NT2/D1 (cell line): Measurements from ENCODE around the gene TNFRSF12A.

Experiments
- DNase-seq: peaks from one replicate; pipeline ENCODE4 v3.0.0-alpha.2; 2011; ENCODE audit warnings: low read depth, low spot score
- H3K27me3 ChIP-seq: 2 replicates; pipeline ENCODE4 v1.6.0; 2011; ENCODE audit warnings: mild to moderate bottlenecking; ENCODE audit not compliant: insufficient read length, insufficient read depth
- H3K36me3 ChIP-seq: 2 replicates; pipeline ENCODE4 v1.6.1; 2011; ENCODE audit warnings: mild to moderate bottlenecking, low read length, mixed read lengths; ENCODE audit not compliant: insufficient read depth, insufficient read length
- H3K4me1 ChIP-seq: 2 replicates; pipeline ENCODE4 v1.5.1; 2011; ENCODE audit not compliant: insufficient read depth, insufficient read length
- H3K4me3 ChIP-seq: 2 replicates; pipeline ENCODE4 v1.5.1; 2011; ENCODE audit warnings: low read depth; ENCODE audit not compliant: insufficient read length
- H3K9ac ChIP-seq: 2 replicates; pipeline ENCODE4 v1.6.0; 2011; ENCODE audit warnings: low read depth; ENCODE audit not compliant: insufficient read length
- H3K9me3 ChIP-seq: 2 replicates; pipeline ENCODE4 v1.5.1; 2011; ENCODE audit warnings: mild to moderate bottlenecking, low read length; ENCODE audit not compliant: insufficient read depth
- SUZ12 ChIP-seq: IDR thresholded peaks from 2 replicates; pipeline ENCODE4 v1.6.1; 2011; ENCODE audit not compliant: insufficient read length, insufficient read depth; ENCODE audit errors: extremely low read depth
- YY1 ChIP-seq: IDR thresholded peaks from 2 replicates; pipeline ENCODE4 v1.6.1; 2011; ENCODE audit not compliant: insufficient read length, insufficient read depth
- ZNF274 ChIP-seq: IDR thresholded peaks from 2 replicates; pipeline ENCODE4 v1.6.1; 2011; ENCODE audit warnings: mild to moderate bottlenecking, low read depth, low read length

Gene TNFRSF12A

DNA sequence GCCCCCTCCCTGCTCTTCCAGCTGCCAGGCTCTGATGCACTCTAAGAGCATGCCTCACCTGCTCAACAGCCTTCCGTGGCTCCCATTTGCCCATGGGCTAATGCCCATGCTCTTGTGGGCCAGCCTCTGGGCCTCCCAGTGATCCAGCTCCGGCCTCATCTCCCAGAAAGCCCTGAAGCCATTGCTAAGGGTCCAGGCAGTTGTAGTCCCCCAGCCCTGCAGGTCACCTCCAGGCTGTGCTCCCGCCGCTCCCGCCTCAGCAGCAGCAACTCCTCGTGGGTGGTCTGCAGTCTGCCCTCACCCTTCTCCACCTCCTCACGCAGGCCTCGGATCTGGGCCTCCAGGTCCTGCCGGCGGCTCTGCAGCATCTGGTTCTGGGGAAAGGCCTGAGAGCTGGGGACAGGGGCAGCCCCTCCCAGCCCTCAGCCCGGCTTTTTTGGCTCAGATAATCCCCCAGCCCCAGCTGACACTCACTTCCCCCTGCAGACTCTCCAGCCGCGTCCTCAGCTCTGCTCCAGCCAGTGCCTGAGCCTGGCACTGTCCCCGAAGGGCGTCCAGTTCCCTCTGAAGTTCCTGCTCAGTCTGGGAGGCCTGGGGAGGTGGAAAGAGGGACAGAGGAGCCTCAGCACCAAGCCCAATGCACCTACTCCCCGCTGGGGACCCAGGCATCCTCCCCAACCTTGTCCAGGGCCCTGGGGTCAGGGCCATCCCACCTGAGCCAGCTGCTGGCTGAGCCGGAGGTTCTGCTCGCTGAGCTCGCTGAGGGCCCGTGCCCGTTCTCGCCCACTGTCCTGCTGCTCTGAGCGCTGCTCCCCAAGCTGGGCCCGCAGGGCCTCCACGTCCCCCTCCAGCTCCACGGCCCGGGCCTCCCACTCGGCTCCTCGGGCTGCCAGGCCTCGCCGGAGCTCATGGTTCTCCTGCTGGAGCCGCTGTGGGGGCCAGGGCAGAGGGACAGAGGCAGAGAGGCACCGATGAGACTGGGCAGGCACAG, 10.3 kb downstream of the TNFRSF12A start:
- no peak overlapping the region for H3K4me3 ChIP-seq
- H3K36me3 ChIP-seq = peaks cover 25% of the 10 kb centered on the region
- H3K4me1 ChIP-seq = peaks cover 30% of the 10 kb centered on the region
- no peak for DNase-seq
- no peaks in the 10 kb centered on the region for H3K9me3 ChIP-seq
- H3K27me3 ChIP-seq = peaks cover 30% of the 10 kb centered on the region
- no peak for TF ChIP-seq YY1
- no peak for TF ChIP-seq ZNF274
- TF ChIP-seq SUZ12 = no peak
- H3K9ac ChIP-seq = peak overlapping the region; percentile 52

DNA sequence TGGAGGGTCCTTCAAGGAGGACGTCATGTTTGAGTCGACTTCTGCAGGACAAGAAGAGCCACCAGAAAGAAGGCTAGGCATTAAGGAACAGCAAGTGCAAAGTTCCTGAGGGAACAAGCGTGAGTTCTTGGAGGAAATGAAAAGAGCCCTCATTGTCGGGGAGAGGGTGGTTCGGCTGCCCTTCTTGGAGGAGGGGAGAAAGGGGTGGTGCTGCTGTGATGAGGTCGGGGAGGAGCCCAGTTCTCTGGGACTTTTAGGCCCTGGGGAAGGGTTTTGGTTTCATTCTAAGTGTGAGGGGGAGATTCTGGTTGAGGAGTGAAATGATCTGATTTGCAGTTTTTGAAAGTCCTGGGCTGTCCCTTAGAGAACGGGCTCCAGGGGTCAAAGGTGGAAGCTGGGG, 12.5 kb downstream of the TNFRSF12A start:
- DNase-seq = no peak
- no peak overlapping the region for H3K4me3 ChIP-seq
- peaks cover 31% of the 10 kb centered on the region for H3K4me1 ChIP-seq
- no peak overlapping the region for H3K9ac ChIP-seq
- no peak for TF ChIP-seq SUZ12
- TF ChIP-seq YY1 = no peak
- TF ChIP-seq ZNF274 = no peak
- no peaks in the 10 kb centered on the region for H3K9me3 ChIP-seq
- H3K27me3 ChIP-seq = peaks cover 41% of the 10 kb centered on the region
- peaks cover 5% of the 10 kb centered on the region for H3K36me3 ChIP-seq

DNA sequence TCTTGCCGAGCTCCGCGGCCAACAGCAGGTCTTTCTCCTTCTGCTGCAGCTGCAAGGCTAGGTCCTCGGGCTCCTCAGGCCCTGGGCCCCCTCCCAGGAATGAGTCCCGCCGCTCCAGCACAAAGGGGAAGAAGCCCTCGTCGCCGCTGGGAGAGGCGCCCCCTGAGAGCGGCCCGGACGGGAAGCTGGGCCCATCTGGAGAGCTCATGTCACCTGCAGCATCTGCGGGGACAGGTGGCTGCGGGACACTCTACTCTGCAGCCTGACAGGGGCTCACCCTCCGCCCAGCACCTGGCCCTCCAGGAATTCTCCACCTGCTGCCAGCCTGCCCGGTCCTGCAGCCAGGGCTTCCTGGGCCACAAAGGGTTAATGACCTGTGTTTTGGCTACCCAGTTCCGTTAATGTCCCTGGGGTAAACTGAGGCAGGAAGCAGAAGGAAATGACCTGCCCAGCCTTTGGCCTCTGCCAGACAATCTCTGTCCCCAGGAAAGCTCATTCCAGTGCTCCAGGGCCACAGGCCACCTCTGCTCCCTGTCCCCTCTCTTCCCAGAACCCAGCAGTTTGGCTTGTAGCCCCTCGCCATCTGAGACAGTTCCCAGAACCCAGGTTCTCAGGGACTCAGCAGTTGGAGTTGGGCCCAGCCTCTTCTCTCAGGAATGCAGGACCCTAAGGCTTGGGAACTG, 15.3 kb downstream of the TNFRSF12A start:
- TF ChIP-seq YY1 = no peak
- TF ChIP-seq ZNF274 = no peak
- TF ChIP-seq SUZ12 = no peak
- Histone ChIP-seq H3K4me3 (no peak overlapping the region), H3K4me1 (peaks cover 35% of the 10 kb centered on the region), H3K9ac (no peak overlapping the region), H3K9me3 (no peaks in the 10 kb centered on the region), H3K36me3 (no peaks in the 10 kb centered on the region), H3K27me3 (peaks cover 63% of the 10 kb centered on the region)
- DNase-seq = no peak

DNA sequence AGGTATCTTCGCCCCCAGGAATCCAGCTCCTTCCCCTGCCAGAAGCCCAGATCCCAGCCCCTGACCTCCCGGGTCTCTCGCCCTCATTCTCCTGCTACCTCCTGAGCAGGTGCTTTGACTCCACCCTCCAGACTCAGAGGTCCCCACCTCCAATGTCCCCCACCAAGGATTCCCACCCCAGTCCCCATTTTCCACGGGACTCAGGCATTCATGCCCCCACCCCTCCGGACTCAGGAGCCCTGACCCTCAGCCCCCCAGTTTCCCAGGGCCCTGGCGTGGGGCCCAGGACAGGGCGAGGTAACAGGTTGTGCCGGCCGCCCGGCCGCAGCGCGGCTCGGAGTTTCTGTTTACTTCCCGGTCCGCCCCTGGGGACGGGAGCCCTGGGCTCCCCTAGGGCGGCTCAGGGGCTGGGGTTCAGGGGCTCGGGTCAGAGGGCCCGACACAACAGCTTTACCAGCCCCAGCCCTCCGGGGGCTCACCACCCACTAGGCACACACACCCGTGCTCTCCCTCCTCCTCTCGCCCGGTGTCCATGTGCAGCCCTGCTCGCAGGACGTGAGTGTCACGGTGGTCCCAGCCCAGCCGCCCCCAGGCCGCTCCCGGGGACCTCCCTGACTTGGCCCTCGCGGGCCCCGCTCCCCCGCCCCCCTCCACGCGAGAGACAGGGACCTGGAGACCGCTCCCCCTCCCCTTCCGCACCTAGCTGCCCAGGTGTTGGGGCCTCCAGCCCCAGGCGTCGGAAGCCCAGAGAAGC, 16.0 kb downstream of the TNFRSF12A start:
- no peak for TF ChIP-seq SUZ12
- TF ChIP-seq ZNF274 = no peak
- no peak for TF ChIP-seq YY1
- no peaks in the 10 kb centered on the region for H3K9me3 ChIP-seq
- H3K9ac ChIP-seq = no peak overlapping the region
- peaks cover 31% of the 10 kb centered on the region for H3K4me1 ChIP-seq
- H3K4me3 ChIP-seq = no peak overlapping the region
- H3K36me3 ChIP-seq = no peaks in the 10 kb centered on the region
- no peak for DNase-seq
- H3K27me3 ChIP-seq = peaks cover 63% of the 10 kb centered on the region

DNA sequence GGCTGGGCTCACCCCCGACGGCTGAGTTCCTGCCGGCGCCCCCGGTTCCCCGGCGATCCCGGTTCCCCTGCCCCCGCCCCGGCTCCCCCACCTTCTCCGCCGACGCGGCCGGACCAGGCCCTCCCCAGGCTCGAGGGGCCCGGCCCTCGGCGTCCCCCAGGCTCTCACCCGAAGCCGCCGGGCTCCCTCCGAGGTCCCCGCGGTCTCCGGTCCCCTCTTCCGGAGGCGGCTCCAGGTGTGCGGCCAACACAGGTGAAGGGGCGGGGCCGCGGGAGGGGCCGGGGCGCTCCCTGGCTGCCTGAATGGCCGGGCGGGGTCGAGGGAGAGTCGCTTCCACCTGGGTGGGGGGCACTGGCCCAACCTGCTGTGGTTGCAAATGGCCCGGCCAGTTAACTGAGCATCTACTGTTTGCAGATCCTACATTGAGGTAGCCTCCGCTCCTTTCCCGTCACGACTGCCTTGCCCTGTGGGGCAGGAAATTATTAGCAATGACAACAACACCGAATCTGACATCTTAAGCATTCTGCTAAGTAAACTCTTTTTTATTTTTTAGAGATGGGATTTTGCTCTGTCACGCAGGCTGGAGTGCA, 16.7 kb downstream of the TNFRSF12A start, which contains the start of gene BICDL2:
TSS of gene BICDL2 (minus strand) at position 219 of the 590 bp plus-strand sequence. CDS start 1,448 bp downstream, outside the sequence.
- H3K4me1 ChIP-seq = peaks cover 28% of the 10 kb centered on the region
- no peaks in the 10 kb centered on the region for H3K9me3 ChIP-seq
- H3K36me3 ChIP-seq = no peaks in the 10 kb centered on the region
- TF ChIP-seq SUZ12 (no peak), ZNF274 (no peak), YY1 (no peak)
- H3K9ac ChIP-seq = no peak within 1 kb of the TSS
- no peak for DNase-seq
- peaks cover 63% of the 10 kb centered on the region for H3K27me3 ChIP-seq
- no peak within 1 kb of the TSS for H3K4me3 ChIP-seq

DNA sequence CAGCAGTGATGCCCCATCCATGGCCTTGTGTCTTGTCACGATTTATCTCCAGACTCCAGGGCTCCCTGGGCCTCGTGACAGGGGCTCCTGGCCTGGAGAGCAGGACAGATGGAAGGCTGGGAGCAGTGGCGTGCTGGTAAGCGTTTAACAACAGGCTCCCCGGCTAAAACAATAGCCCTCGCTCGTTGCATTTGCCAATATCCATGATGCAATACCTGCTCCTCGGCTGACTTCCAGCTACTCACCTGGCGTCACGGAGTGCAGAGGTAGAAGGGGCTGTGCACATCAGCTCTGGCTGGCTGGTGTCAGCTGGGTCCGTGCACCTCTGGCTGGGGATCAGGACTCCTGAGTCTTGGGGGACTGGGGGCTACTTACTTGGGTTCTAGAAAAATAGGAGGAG, 18.1 kb downstream of the TNFRSF12A start:
- no peak for DNase-seq
- TF ChIP-seq YY1 (no peak), ZNF274 (no peak), SUZ12 (no peak)

DNA sequence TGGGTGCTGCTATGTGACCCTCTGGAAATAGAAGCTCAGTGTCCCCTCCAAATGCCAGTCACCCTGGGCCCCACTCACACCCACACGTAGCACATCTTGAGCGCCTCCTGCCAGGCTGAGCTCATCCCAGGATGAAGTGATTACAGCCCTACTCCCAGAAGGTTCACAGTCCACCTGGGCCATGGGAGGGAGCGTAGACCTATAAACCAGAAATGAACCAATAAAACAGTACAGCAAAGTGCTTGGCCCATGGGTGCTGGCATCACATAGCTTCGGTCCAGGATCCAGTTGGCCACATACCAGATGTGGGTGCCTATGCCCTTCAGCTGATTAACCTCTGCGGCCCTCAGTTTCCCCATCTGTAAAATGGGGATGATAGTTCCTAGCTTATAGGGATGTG, 18.7 kb downstream of the TNFRSF12A start:
- Histone ChIP-seq H3K4me1 (peaks cover 21% of the 10 kb centered on the region), H3K4me3 (no peak overlapping the region), H3K9ac (no peak overlapping the region), H3K27me3 (peaks cover 67% of the 10 kb centered on the region), H3K36me3 (no peaks in the 10 kb centered on the region), H3K9me3 (no peaks in the 10 kb centered on the region)
- no peak for TF ChIP-seq YY1
- TF ChIP-seq ZNF274 = no peak
- TF ChIP-seq SUZ12 = no peak
- no peak for DNase-seq

More for the DNA sequence above, 18.1 kb downstream of the TNFRSF12A start:
- Histone ChIP-seq H3K4me1 (peaks cover 21% of the 10 kb centered on the region), H3K4me3 (no peak overlapping the region), H3K36me3 (no peaks in the 10 kb centered on the region), H3K27me3 (peaks cover 66% of the 10 kb centered on the region), H3K9ac (no peak overlapping the region), H3K9me3 (no peaks in the 10 kb centered on the region)
